Hematopoietic multipotent progenitor cell treated with erythropoietin and hydrocortisone succinate and interleukin-3 and kit ligand, for 17 days (in vitro differentiated cells): ENCODE measurements around the gene MLH3.

Experiments
- DNase-seq: peaks from one replicate; pipeline ENCODE4 v3.0.0-alpha.2; 2015; ENCODE audit warnings: low spot score

Gene MLH3

DNA sequence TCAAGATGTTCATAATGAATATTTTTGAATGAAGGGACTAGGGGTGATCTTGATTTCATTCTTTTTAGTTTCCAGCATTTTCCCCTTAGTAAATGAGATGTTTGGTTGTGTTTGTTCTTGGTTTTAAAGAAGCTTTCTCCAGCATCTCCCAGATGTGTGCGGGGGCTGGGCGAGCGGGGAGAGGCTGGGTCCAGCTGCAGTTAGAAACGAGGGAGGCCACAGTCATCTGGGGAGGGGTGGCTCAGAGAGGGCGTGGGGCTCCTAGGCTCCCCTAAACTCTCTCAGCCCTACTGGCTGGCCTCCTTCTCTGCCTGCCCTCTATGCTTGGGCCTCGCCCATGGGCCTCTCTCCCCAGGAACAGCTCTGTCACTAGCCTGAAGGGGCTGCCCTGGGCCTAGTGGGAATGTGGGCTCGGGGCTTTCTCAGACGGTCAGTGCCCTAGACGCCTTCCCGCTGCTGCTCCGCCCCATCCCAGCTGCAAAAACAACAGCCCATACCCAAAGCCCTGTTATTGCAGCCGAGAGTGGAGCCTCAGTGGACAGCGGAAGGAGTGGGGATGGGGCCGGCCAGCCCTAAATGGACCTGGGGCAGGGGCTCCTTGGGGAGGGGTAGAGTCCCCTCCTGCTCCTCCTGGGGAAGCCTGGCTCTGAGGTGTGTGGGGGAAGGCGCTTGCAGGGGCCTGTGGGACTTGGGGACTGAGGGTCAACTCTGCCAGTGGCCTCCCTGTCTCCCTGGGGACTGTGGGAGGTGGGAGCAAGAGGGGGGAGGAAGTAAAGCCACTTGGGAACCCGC lies 66.8 kb downstream of the MLH3 start:
- DNase-seq: no peak

DNA sequence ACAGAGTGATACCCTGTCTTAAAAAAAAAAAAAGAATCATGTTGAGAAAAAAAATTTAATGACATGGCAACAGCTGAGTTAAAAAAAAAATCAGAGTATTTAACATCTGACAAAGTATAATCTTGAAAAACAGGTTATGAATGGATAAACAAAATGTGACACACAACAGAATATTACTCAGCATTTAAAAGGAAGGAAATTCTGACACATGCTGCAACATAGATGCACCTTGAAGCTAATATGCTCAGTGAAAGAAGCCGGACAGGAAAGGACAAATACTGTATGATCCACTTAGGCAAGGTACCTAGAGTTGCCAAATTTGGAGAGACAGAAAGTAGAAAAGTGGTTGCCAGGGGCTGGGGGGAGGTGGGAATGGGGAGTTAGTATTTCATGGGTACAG lies 67.9 kb downstream of the MLH3 start:
- no peak for DNase-seq

DNA sequence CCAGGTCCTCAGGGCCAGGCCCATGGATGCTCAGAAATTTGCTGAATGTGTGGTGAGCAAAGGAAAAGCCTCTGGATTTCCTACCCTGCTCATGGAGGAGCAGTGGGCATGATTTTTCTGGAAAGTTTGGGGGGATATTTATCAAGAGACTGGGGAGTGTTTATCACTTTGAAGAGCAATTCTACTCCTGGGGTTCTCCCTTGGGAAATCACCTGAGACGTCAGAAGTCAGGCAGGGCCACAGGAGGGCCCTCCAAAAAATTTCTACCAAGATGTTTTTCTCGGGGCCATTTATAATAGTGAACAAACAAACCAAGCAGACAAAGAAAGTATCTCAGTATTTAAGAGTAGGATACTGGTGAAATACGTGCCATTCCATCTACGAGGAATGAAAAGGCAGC lies 68.6 kb downstream of the MLH3 start:
- no peak for DNase-seq

DNA sequence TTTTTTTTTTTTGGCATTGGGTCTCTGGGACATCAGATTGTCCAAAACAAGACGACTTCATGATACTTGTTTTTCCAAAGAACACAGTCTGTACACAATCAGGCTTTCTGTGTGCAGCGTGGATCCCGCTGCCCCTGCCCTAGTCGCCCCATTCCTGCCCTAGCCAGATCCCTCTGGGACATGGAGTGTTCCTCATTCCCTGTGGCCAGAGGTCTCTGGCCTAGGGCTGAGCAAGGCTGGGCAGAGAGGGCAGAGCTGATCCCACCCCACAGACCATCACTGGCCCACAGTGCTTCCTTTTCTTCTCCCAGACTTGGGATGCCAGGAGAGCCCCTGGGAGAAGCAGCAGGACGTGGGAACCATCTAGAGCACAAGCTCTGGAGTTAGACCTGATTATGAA lies 69.4 kb downstream of the MLH3 start:
- no peak for DNase-seq

DNA sequence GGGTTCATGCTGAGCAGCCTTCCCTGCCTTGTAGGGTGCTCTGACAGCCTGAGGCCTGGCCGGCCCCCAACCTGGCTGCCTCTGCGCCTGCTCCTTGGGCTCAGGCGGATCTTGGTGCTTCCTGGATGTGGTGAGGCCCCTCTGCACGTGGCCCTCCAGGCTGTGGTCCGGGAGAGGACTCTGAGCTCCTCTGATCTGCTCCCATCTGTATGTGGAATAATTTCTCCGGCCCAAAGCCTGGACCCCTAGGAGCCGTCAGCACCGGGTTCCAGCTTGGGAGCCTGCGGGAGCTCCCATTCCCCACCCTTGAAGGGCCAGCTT lies 69.8 kb downstream of the MLH3 start:
- DNase-seq: no peak

DNA sequence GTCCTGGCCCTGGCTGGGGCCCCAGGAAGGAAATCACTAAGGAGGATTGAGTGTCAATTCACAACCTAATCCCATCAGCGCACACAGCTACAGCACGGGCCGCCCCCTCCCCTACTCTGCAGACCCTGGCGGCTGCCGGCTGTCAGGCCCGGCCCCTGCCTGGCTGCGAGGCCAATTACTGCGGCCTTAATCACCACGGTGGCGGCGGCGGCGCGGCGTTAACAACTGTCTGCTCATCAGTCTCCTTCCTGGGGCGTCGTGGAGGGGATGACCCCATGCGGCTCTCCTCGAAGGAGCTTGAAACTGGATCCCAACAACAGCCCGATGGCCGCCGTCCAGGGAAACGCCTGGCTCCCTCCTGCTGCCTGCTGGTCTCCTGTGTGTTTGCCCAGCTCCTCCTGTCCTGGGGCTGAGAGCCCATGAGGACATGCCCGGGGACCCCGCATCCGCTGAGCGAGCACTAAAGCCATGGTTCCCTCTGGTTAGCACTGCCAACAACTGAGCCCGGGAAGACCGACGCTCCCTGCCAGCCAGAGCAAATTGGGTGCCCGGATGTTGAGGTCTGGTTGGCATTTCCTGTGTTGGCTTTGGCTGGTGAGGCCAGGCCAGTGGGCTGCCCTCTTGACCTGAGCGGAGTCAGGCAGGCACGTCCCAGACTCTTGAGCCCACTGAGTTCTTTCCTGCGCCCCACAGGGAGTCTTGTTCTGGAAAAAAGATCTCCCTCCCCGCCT lies 70.4 kb downstream of the MLH3 start:
- DNase-seq: no peak

DNA sequence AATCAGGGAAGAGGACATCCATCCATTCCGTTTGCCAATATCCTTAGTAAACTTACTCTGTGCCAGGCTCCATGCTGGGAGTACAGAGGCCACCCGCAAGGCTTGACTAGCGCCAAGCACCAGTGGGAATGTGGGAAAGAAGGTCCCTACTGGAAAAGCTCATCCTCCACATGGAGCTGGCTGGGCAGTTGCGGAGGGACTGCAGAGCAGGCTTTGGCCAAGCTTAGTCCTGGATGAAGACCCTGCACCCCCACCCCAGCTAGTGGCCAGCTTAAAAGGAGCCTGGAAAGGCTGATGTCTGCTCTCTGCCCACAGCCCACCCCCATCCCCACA lies 70.9 kb downstream of the MLH3 start:
- DNase-seq: no peak

DNA sequence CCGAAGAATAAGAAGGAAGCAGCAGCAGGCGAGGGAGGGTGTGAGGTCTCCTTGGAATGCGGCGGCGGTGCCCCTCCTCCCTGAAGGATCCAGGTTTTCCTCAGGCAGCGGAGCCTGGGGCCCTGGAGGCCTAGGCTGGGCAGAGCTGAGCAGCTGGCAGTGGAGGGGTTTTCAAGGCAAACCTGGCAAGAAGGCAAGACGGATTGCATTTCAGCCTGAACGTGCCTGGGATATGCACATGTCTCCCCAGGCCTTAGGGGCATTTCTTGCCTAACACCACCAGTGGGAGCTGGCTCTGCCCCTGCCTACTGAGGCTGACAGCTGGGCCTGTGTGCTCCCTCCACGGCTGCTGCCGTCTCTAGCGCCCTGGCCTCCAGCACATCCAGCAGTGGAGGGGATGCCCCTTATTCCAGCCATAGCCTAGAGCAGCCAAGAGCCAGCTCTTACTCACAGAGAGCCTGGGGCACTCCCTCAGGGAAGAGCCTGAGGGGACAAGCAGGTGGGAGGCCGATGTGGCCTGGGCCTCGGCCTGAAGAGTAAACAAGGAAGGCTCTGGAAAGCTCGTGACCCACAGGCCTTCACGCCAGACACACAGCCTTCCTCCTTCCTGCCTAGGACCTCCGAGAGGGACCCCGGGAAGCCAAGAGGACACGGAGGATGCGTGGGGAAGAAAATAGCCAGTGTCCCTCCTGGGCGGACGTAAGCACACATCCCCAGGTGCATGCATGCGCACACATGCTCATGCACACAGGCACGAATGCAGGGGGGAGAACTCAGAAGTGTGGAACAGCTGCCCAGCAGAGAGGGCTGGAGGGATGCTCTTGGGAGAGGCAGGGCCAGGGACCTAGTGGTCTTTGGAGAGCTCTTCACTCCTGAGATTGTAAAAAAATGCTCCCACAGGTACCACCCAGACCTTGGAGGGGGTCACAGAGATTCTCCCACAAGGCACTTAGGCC lies 71.5 kb downstream of the MLH3 start:
- no peak for DNase-seq

DNA sequence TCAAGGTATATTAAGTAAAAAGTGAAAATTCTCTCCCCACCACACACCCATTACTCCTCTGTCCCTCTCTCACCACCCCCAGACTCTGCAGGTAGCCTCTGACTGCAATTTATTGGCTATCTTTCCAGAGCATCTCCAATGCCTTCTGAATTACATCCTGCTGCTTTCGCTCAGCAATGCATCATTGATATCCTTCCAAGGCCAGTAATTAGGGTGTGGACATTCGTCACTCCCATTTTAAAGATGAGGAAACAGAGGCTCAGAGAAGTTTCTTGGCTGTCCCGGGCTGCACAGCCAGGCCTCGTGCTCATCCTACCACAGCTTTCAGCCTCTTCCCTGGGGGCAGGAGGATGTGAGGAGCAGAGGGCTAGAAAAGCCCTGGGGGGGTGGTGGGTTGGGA lies 72.2 kb downstream of the MLH3 start:
- no peak for DNase-seq

DNA sequence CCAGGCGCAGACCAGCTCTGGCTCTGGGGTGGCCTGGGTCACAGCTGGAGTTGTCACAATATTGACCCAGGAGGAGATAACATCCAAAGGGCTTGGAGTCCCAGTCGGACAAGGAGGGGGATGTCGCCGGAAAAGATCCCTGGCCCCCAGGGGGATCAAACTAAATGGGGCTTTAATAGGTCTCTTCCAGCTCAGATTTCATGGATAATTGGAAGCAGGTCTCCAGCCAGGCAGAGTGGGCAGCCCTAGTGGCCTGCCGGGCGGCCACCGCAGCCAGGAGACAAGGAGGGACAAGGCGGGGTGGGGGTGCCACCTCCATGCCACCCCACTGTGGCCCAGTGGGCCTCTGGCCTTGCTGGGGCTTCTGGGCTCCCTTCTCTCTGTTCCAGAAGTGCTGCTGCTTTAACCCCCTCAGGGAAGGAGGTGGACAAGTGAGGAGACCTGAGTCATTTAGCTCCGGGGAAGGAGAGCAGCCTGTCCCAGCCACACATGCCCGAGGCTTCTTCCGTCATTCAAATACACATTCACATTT lies 72.8 kb downstream of the MLH3 start:
- DNase-seq: no peak

DNA sequence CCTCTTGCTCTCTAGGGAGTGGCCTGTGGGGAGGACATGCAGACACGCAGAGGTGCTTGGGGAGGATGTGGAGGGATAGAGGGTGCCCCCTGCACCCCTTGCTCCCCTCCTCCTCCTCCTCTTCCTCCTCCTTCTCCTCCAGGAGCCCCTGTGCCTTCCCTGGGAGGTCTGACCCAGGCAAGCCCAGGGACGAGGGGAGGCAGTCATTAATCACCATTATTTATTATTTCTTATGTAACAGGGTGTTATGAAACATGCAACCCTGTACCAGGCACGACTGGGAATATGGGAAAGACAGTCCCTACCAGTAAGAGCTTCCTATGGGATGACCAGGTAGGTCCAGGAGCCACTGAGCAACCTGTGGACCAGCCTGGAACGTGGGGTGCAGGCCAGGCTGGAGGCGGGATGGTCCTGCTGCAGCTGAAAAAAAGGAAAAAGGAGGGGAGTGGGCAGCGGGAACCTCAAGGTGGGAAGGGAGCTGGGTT lies 73.3 kb downstream of the MLH3 start:
- no peak for DNase-seq

DNA sequence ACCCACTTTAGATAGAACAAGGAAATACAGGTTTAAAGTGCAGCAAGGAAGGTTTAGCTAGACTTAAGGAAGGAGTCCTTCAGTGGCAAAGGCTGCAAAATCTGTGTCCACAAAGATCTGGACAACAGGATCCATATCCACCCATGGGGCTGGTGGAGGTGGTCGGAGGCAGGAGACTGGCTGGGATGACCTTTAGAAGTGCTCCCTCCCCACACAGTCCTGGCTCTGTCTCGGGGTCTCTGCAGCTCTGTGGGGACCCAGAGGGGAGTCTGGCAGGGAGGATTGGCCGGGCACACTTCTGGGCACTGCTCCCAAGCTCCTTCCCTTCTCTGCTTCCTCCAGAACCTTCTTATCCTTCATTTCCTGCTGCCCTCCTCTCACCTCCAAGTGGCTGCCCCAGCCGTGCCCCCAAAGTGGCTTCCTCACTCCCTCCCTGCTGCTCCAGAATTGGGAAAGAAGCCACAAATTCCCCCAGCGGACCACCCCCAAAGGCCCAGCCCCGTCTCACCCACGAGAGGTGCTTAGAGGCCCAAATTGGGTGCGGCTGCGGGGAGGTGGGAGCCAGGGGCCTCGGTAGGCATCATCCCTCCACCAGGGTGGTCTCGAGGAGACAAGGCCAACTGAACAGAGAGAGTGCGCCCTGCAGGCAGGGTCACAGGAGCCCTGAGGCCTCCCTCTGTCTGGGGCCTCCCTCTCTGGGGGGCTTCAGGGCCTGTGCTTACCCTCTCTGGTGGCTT lies 73.9 kb downstream of the MLH3 start:
- no peak for DNase-seq

DNA sequence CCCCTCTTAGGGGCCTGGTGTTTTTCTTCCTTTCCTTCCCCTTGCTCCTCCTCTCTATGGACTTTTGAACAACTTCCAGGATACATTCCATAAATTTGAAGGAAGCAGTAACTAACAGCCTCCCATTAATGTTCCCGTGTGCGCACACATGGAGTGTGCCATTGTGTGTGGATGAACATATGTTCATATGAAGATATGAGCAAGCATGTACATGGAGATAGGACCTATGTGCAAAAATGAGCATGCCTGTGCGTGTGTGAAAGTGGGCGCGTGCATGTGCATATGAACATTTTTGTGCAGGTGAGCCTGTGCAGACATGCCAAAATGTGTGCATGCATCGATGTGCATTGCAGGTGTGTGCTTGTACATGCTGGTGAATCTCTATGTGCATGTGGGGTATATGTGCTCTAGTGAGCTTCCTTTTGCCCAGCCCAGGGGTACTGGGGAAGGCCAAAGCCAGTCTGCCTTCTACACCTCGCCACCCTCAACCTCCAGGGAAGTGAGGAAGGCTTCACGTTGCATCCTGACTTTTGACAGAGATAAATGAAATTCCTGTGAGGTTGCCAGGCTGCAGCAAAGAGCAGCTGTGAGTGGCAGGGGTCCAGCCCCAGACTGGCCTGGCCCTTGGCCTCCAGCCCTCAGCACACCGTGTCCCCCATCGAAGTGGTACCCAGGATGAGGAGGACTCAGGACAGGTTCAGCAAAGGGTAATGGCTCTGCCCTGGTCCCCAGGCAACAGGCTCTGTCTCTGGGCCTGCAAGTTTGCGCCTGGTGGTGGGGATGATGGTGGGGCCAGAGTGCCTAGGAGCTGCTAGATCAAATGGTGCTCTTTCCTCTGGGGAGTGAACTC lies 74.8 kb downstream of the MLH3 start:
- no peak for DNase-seq

DNA sequence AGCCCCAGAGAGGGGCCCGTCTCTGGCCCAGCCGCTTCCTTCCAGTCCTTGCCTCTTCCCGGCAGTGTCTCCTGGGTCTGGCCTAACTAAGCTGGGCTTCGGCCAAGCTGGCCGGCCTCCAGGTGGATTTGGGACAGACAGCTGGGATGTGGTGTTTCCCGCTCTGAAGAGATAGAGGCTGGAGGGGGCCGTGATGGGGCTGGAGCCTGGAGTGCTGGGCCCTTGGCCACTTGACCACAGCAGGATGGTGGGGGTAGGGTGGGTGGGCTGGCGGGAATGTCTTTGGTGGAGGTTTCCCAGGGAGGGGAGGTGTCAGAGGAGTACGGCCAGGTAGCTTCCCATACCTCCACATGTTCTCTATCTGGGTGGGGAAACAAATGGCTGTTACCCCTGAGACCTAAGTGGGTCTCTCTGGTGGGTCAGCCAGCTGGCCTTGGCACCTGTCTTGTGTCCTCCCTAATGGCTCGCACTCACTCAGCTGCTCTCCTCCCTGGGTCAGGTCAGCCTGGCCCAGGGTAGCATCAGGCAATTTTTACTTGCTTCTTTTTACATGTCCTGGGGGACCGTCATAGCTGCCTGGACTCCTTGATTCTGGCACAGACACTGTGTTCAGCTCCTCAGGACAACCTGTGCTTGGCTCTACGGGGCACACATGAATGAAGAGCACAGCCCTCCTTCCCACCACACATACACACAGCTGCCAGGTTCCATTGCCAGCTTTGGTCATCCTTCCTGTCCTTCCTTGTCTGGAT lies 76.0 kb downstream of the MLH3 start:
- DNase-seq: no peak

DNA sequence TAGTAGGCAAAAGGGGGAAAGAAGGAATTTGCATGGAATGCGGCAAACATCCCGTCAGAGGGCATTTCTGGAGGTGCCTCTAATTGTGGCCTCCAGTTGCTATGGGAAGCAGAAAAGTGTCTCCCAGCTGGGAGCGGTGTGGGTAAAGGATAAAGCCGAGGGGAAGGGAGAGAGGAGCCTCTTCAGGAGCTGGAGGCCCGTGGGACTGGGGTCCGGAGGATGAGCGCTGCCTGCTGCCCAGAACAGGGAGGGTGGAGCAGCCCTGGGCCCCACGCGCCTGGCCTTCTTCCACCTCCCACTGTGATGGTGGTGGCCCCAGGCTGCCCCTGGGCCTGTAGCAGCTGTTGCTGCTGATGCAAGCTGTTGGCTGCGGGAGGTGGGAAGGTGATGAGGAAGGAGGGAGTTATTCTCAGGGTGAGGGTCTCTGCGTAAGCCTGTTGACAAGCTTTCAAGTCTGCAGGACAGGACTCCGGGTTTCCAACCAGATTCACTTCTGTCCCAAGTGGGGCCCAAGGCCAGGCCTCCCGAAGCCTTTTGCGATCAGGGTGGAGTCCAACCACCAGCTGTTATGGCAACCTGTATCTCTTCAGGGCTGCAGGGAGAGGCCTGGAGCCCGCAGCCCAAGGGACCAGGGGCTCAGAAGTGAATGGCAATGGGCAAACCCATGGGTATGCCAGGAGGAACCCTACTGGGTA lies 76.8 kb downstream of the MLH3 start:
- DNase-seq: no peak

DNA sequence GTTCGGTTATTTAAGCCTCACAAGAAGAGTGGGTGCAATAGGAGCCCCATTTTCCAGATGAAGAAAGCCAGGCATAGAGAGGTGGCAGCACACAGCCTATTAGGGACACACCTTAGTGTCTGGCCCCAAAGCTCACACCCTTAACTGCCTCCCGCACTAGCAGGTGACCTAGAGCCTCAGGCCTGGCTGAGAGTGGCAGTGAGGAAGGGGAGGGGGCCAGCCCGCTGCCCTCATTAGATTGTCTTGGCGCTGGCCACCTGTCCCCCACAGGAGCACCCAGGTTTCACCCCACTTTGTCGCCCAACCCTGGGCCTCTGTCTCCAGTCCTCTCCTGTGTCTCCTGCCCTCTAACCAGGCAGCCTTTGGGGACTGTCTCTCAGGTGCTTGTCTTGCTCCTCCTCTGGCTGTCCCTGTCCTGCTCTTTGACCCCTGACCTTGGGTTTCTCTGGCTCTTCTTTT lies 77.3 kb downstream of the MLH3 start:
- DNase-seq: no peak

DNA sequence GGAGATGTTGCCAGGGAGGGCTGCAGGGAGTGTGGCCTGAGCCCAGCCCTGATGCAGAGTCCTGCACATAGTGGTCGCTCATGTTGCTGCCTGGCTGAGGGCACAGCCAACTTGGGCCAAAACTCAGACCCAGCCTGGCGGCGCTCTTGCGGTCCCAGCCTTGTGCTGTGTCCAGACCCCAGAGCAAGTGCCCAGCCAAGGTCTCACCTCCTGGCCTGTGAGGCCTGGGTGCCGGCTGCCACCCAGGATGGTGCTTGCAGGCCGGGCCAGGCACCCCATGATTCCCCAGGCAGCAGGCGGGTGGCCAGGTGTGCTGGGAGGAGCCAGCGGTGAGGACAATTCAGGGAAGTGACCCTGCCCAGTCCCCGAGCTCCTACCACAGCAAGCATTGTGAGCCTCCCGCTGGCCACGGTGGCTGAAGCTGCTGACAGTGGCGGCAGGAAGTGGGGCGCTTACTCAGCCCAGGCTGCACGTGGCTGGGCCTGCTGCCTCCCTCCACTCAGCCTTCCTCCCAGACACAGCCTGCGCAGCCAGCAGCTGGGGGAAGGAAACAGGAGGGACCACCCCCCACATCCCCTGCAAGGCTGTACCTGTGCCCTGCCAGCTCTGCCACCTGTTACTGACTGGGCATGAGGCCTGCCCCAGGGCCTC lies 78.1 kb downstream of the MLH3 start:
- no peak for DNase-seq

DNA sequence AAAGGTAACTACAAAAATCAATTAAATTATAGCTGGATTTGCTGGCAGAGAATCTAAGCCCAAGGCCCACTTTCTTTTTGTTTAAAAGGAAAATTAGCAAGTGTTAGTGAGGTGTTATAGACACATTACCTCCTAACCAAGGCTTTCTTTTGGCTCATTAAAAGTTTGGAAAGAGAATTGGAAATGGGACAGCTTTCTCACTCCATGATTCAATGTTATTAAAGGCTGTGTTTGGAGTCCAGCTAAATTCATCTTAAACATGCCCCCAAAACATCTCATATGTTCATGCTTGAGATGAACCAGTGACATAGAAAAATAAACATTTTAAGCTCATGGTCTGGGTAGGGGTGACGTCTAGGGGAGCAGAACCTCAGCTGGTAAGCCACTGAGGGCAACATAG lies 82.5 kb downstream of the MLH3 start:
- DNase-seq: no peak
